Stimulated activated CD4-positive, alpha-beta T cell treated with anti-CD3 and anti-CD28 coated beads, Interleukin-12 subunit alpha, Interleukin-12 subunit beta, amount 100 ng/mL, for 48 hours (primary cell): ENCODE results near the gene SNX1.

Experiments used
- DNase-seq, 3 donors: peaks; one replicate each; pipeline ENCODE4 v3.0.0-alpha.2; 2020; ENCODE audit warnings: low read depth in 2 of 3, low spot score in 1 of 3

SNX1 gene

DNA sequence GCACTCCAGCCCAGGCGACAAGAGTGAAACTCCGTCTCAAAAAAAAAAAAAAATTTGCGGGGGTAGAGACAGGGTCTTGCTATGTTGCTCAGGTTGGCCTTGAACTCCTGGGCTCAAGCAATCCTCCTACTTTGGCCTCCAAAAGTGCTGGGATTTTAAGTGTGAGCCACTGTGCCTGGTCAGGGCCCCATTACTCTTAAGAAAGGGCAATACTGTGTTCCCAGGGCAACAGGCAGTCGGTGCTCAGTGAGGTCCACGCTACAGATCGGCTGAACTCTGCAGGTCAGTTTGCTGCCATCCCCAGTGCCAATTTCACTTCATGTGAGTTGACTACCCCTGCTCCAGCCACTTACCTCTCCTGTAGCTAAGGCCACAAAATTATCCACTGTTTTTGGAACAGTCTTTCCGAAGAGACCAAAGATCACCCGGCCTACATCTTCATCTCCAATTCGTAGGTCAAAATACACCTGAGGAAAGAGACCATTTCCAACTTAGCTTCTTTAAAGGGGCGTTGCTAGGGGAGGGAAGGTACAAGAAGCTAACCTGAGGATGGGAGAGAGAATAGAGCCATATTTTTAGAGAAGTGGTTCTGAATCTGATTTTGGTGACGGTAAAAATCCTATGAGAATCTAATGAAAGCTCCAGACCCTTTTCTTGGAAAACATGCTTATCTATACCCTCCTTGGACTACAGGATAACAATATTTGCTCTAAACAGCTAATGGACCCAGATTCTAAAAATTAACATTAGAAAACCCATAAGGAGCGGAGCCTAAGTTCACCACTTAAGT is 66.1 kb downstream of the SNX1 start:
- DNase-seq, result no peak

DNA sequence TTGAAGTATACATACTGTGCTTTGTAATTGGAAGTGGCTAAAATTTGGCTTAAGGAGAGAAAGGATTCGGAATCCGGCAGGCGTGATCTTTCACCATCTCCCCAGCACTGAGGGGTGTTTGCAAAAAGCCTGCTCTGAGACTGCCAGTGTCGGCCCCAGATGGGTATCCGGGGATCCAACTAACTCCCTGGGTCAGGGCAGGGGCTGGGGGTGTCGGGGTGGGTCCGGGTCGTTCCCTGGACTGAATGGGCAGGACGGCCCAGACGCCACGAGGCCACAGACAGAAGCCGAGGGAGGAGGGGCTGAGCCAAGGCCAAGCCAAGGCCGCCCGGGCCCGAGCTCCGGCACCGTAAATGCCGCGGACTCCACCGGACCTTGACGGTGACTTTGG is 66.7 kb downstream of the SNX1 start:
- no peak for DNase-seq

DNA sequence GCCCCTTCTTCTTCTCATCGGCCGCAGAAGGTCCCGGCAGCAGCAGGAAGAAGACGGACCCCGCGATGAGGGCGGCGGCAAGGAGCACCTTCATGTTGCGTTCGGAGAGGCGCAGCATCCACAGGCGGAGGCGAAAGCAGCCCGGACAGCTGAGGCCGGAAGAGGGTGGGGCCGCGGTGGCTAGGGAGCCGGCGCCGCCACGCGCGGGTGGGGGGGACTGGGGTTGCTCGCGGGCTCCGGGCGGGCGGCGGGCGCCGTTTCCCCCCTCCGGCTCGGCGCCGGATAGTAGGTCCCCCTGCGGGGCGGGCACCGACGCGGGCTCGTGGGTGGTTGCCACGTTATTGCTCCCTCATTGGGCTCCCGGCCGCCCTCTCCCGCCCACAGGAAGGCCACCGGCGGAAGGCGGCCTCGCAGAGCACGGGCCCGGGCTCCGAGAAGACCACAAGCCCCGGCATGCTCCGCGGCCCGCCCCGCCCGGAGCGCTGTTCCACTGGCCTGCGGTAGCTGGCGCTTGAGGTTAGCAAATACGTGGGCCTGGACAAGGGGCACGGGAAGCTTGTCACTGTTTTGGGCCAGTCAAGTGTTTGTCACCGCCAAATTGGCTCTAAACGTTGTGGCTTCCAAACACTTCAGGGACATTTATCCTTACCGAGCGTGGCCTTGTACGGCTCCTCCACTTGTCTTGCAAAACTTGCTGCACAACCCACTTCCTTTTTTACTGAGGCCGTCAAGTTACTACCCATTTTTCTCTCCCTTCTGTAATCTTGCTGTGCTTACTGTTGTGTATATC is 67.3 kb downstream of the SNX1 start, which contains the start of gene PPIB:
Gene PPIB (minus strand): TSS at position 154 of the 790 bp plus-strand sequence. CDS start 36 bp downstream, at position 118.
- DNase-seq, result peak; percentile 90 to 97 (median 95)

DNA sequence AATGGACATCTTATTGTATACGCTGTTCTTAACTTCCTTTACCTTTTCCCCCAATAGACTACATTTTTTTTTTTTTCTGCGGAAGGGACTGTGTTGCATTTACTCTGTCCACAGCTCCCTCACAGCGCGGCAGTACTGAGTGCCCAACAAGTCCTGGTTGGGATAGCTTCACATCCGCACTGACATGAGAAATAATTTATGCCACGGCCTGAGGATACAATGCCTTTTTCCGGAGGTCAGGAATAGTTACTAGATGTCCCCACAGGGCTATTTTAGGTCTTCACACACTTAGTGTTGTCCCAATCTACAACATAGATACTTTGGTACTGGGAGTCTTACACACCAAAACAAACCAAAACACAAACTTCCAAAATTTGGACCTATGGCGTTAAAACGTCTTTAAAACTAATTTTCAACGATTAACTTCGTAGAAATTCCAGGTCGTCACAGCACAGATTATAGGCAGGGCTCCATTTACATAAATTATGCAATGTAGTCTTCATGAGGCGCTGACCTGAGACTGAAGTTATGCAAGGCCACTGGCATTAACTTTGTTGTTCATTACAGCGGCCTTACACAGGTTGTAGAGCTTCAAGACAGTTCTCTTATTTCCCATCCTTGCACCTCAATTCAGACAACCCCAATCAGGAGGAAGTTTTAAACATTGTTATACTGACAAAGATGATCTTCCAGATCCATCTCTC is 68.0 kb downstream of the SNX1 start:
- no peak for DNase-seq

DNA sequence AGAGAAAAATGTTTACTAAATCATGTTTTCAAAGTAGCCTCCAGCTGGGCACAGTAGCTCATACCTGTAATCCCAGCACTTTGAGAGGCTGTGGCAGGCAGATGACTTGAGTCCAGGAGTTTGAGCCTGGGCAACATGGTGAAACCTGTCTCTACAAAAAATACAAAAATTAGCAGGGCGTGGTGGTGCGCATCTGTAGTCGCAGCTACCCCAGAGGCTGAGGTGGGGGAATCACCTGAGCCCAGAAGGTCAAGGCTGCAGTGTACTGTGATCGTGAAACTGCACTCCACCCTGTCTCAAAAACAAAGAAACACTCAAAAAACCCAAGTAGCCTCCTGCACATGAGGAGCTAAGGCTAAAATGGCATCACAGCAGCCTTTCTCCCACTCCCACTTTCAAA is 68.7 kb downstream of the SNX1 start:
- DNase-seq, result no peak

DNA sequence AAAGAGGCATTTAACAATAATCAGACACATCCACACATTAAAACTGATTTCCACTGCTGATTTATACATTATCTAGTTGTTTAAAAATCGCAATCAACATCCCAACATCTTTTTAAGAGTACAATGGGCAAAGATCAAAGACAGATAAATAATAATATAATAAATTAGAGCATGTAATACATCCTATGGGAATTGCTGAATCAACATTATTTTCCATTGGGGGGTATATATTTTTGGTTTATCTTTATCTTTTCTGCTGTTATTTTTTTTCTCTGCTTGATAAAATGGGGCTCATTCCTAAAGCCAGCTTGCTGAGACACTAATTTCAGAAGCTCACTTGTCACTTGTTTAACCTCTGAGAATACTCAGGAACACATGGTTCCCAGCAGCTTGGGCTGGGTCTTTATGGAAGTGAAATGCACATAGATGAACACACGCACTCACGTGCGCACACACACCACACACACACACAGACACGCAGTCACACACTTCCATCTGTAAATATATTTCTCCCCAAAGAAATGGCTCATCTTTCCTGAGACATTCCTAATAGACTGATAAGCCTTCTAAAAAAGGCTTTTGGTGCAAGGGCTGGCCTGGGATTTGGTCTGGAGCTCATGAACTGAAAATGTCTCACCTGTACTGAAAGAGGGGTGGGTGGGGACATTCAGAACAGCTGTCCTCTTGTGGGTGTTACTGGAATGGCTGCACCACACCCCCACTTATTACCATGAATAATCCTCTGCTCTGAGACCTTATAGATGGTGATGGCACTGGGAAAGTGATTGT is 70.5 kb downstream of the SNX1 start:
- no peak for DNase-seq

DNA sequence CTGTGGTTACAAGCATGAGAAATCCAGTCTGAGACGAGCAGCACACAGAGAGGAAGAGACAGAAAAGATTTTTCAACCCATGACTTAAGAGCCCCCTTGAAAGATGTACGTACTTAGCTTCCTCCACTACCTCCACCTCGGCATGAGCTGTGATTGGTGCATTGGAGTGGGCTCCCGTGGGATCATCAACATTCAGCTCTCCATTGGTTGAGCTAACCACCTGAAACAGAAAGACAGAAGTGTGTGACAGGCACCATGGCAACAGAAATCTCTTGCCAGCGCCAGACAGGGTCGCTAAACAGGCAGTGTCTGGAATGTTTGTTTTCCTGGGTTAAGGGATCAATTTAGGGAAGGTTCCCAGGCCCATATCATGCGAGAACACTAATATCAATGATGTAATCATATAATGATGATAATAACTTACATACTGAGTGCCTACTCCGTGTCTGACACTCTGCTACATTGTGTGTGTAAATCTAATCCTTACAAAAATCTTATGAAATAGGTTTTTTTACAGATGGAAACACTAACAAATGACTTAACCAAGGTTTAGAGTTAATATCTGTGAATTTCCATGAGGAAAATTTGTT is 84.5 kb downstream of the SNX1 start:
- no peak for DNase-seq

DNA sequence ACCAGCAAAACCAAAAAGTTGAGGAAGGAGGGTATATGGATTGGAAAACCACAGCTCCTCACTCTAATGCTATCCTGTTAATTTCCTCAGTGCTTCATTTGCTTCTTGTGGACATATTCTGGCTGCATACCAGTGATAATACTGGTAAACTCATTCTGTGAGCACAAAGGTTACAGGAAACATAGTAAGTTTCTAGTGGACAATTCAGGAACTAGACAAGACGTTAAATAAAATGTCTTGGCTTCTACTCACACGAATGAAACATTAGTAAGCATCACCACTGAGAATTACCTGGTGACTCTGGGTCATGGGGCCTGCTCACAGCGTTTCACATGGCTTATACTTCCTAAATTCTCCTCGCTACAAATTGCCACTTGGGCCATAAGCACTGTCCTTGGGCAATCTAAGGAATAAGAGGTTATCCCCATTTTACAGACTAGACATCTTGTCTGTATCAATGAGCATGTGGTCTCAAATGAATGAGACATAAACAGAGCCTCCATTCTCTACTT is 87.1 kb downstream of the SNX1 start:
- DNase-seq, result no peak

DNA sequence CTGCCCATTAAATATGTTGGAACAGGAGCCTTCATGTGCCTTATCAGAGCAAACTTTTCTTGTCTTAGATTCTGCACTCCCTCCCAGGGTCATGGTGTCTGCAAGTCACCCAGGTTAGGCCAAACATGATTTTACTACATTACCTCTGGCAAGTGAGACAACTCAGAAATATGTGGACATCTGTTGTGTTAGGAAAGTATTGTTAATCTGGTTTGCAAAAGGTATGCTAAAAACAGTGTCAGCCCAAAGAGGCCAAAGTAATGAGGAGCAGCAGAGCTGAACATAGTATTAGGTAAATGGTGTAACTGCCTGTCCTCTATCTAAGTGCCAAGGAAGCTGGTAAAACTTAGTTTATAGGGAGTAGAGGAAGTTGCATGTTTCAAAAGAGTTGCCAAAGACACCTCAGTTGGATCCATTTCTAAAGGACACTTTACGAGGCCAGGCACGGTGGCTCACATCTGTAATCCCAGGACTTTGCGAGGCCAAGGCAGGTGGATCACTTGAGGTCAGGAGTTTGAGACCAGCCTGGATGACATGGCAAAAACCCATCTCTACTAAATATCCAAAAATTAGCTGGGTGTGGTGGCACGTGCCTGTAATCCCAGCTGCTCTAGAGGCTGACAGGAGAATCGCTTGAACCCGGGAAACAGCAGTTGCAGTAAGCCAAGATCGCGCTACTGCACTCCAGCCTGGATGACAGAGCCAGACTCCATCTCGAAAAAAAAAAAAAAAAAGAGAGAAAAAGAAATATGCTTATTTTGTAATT is 89.5 kb downstream of the SNX1 start:
- no peak for DNase-seq

DNA sequence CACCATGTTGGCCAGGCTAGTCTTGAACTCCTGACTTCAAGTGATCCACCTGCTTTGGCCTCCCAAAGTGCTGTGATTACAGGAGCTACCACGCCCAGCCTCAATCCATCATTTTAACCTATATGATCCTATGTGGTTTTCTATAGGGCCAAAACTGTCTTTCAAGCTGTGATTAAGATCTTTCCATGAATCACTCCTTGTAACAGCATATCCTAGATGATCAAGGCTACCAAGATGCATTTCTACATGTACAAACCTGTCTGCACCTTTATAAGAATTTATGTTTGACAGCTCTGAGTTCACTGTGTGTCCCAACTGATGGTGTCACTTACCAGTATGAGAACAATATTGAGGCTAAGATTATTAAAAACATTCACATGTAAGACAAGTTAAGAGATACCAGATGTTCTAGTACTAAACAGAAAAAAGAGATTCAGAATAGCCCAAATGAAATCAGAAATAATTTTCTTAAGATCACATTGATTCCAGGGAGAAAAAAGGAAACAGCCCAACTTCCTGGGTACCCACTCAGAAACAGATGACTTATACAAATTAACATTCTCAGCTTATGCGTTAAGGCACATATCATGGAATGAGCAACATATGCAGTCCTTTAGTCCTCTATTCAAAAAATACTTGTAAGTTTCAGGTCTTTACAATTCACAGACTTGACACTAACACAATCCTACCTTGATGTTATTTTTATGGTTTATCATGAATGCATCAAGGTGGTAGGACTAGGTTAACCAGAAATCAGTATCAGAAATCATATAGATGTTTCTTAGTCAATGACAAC is 91.8 kb downstream of the SNX1 start:
- DNase-seq, result no peak
